ENCODE measurements around the gene SYT5. TPM values are rescaled to one million over a fixed set of nuclear protein-coding genes. Genes with fewer than 3 reads are reported as not detected.

SYT5 gene
- total and polyA plus RNA-seq, 10 of the 15 experiments (the other 5 are each of a cell fraction or from before 2014, with no cell fraction given) = 0.04 to 0.79 (median 0.26) TPM; not detected in 7

- peaks cover 1% of the 10 kb centered on the region; the same call in 1 of the 3 replicates for H3K9me3 ChIP-seq (replicated peaks; ENCODE audit: control insufficient read depth, insufficient read depth, low read length)
- in situ Hi-C loops (cut with MboI) (no loop called here), intact Hi-C loops (cut with micrococcal nuclease; ENCODE audit: unreplicated experiment) (no loop called here)
- no peak overlapping the region for H3K4me3 ChIP-seq
- no peaks in the 10 kb centered on the region for H3K36me3 ChIP-seq (ENCODE audit: control insufficient read depth in 2 of 2, insufficient read depth in 2 of 2, low read length in 1 of 2)
- ChIA-PET CTCF (interaction anchor here (1.5 kb wide), 1 partner anchor 11 kb away, joined by 5 read pairs; no protein-coding TSS in a partner anchor), SMC1A (ENCODE audit: uncharacterized antibody, unreplicated experiment) (no interaction called here), RAD21 (ENCODE audit: unreplicated experiment) (no interaction called here), POLR2A (no interaction called here)
- DNase-seq (ENCODE audit: low read depth, low spot score) (no peak), ATAC-seq (no peak), FAIRE-seq (no peak)
- H3K79me2 ChIP-seq (ENCODE audit: control insufficient read depth, insufficient read depth, low read length) = no peaks in the 10 kb centered on the region
- no peak overlapping the region for H3K27ac ChIP-seq (ENCODE audit: control insufficient read depth, insufficient read depth)
- BruUV-seq (replicated peaks) = no TSS peak
- TF ChIP-seq SP1 (IDR thresholded peaks at IDR 0.05; ENCODE audit: low read depth, low read length) = no peak
- no peak for TF ChIP-seq ZBED1 (IDR thresholded peaks at IDR 0.05; ENCODE audit: borderline replicate concordance)
- no peak for TF ChIP-seq POLR2AphosphoS5 (IDR thresholded peaks at IDR 0.05; ENCODE audit: low read length)
- no peak for TF ChIP-seq DPF2 (IDR thresholded peaks at IDR 0.05)
- TF ChIP-seq NKRF (conservative IDR thresholded peaks at IDR 0.05) = no peak
- no peak for TF ChIP-seq USF2 (IDR thresholded peaks at IDR 0.05; ENCODE audit: borderline replicate concordance, low read depth, low read length)
- TF ChIP-seq, protein P1, sequence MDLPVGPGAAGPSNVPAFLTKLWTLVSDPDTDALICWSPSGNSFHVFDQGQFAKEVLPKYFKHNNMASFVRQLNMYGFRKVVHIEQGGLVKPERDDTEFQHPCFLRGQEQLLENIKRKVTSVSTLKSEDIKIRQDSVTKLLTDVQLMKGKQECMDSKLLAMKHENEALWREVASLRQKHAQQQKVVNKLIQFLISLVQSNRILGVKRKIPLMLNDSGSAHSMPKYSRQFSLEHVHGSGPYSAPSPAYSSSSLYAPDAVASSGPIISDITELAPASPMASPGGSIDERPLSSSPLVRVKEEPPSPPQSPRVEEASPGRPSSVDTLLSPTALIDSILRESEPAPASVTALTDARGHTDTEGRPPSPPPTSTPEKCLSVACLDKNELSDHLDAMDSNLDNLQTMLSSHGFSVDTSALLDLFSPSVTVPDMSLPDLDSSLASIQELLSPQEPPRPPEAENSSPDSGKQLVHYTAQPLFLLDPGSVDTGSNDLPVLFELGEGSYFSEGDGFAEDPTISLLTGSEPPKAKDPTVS (IDR thresholded peaks at IDR 0.05; ENCODE audit: low read depth, low read length) = no peak
- TF ChIP-seq CEBPZ (IDR thresholded peaks at IDR 0.05; ENCODE audit: low read depth, low read length) = no peak
- no peak for TF ChIP-seq FOXK2 (IDR thresholded peaks at IDR 0.05)
- no peak for TF ChIP-seq LARP7 (IDR thresholded peaks at IDR 0.05)
- TF ChIP-seq TCF7 (IDR thresholded peaks at IDR 0.05; ENCODE audit: borderline replicate concordance) = no peak
- TF ChIP-seq TCF12 (IDR thresholded peaks at IDR 0.05; ENCODE audit: low read depth, low read length) = no peak
- WGBS (ENCODE audit: insufficient coverage, insufficient replicate concordance, low lambda C conversion rate, missing lambda C conversion rate) = 60% methylated on average over 5 of the region's 5 CpGs
- H3K4me1 ChIP-seq (ENCODE audit: control insufficient read depth, insufficient read depth, low read length) = no peaks in the 10 kb centered on the region
- H2AFZ ChIP-seq (ENCODE audit: control insufficient read depth, low read depth, low read length) = no peak overlapping the region
- H4K20me1 ChIP-seq (ENCODE audit: control insufficient read depth, insufficient read depth) = no peaks in the 10 kb centered on the region
- peaks cover 1 to 7% of the 10 kb centered on the region in 2 experiments; a peak in 1 of 4 replicates for H3K27me3 ChIP-seq (replicated peaks in 1 of 2; ENCODE audit: control insufficient read depth in 2 of 2, insufficient read depth in 2 of 2, low read length in 1 of 2)
- no peak overlapping the region for H3K9ac ChIP-seq (ENCODE audit: control insufficient read depth, insufficient read depth, low read length)
- no peak overlapping the region for H3K4me2 ChIP-seq (ENCODE audit: control insufficient read depth, insufficient read depth)
Measured at GRCh38 chr19:55171440-55171839, 8.6 kb downstream of the SYT5 start.
